GM21381 (cell line): ENCODE results near the gene PRKAG2.
A peak's percentile ranks its signal among the peaks of the same experiment; 100 is the strongest.

Source experiments
- ATAC-seq: cut with Tn5 transposase; IDR thresholded peaks from one replicate; pipeline ENCODE4 v1.9.1; 2021; ENCODE audit warnings: mild to moderate bottlenecking, moderate library complexity; ENCODE audit not compliant: unreplicated experiment

Gene PRKAG2

DNA sequence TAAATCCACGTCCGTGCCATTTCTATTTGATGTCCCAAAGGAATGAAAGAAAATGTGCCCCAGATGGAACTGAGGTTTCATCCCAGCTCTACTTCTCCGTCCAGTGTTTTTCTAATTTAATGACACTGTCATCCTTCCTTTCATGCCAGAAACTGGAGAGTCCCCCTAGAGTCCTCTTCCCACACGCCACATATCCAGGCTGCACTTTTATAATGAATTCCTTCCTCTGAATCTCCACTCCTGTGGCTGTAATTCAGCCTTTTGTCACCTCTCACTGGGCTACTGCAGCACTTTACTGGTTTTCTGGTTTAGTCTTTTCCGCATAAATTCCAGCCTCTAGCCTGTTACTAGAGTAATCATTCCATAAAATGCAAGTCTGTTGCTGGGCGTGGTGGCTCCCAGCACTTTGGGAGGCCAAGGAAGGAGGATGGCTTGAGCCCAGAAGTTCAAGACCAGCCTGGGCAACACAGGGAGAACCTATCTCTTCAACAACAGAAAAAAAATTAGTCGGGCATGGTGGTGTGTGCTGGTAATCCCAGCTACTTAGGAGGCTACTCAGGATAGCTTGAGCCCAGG, 214.6 kb downstream of the PRKAG2 start:
- ATAC-seq: no peak

GRCh38 chr7:151661587-151661986, 215.3 kb downstream of the PRKAG2 start:
- no peak for ATAC-seq

DNA sequence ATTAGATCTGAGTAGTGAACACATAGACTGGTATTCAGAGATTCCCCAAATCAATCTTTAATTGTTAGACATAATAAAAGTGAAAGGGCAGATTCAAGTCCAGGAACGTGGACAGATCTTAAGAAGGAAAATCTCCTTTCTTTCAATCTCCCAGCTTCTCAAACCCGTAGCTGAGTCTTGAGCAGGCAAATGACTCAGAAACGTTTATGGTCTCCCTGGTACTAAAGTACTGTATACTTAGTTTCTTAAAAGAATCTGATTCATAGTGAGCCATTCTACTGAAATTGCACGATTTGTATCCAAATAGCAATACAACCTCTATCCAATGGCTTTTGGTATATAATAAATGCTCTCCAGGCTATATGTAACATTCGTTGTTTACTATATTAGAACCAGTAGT, 216.8 kb downstream of the PRKAG2 start:
- no peak for ATAC-seq

GRCh38 chr7:151659219-151659618, 217.7 kb downstream of the PRKAG2 start:
- ATAC-seq: no peak

GRCh38 chr7:151658778-151659177, 218.1 kb downstream of the PRKAG2 start:
- no peak for ATAC-seq

DNA sequence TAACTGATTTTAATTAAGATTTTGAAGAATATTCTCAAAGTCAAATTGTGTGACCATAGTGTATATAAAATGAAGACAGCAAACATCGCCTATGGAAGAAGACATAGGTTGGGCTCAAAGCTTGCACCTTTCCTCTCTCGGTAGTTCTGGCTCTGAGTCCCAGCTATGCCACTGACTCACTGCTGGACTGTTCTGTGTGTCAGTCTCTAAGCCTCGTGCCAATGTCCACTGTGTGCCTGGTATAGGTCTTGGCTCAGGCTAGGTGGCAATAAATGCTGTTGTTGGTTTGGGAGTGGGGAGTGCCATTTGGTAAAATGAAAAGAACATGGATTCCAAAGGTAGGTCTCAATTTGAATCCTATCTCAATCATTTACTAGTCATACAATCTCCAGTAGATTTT, 219.7 kb downstream of the PRKAG2 start:
- no peak for ATAC-seq

GRCh38 chr7:151655555-151655954, 221.4 kb downstream of the PRKAG2 start:
- ATAC-seq: no peak

DNA sequence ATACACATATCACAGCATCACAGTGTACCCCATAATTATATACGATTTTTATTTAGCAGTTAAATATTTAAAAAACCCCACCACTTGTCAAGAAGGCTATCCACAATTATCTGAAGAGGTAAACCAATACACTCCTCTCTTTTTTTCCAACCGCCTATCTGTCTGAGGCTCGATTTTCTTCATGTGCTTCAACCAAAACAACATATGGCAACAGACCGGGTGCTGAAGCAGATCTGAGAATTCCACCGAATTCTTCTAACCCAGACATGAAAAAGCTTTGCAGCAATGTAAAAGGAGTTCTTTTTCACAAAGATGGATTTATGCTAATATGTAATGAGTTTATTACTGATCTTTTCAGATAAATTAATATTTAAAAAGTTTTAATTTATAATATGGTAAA, 224.8 kb downstream of the PRKAG2 start:
- no peak for ATAC-seq

DNA sequence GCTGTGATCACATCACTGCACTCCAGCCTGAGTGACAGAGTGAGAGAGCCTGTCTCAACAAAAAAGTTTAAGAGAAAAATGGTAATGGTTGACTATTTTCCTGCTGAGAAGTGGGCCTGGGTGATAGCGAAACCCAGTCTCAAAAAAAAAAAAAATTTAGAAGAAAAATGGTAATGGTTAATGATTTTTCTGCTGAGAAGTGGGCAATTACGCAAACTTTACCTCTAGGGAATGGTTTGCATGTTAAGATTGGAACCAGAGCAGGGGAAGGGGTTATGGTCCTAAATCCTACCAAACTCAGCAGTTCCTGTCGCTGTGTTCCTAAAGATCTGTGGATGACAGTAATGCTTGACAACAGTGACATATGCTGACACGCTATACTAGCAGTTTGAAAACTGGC, 226.8 kb downstream of the PRKAG2 start:
- ATAC-seq: no peak

- no peak for ATAC-seq
Observed at GRCh38 chr7:151648429-151648828, 228.5 kb downstream of the PRKAG2 start.

GRCh38 chr7:151647874-151648273, 229.0 kb downstream of the PRKAG2 start:
- no peak for ATAC-seq

- ATAC-seq: no peak
Observed at GRCh38 chr7:151647006-151647405, 229.9 kb downstream of the PRKAG2 start.

DNA sequence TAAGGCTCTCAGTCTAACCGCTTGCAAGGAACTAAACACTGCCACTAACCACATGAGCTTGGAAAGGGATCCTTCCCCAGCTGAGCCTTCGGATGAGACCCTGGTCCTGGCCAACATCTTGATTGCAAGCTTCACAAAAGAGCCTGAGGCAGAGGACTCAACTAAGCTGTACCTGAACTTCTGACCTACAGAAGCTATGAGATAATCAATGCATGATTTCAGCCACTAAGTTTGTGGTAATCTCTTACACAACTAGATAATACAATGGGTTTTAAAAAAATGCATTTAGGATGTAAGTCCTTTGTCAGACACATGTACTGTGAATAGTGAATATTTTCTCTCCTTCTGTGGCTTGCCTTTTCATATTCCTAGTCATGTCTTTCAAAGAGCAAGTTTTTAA, 231.6 kb downstream of the PRKAG2 start:
- no peak for ATAC-seq

- ATAC-seq: no peak
Observed at GRCh38 chr7:151644554-151644953, 232.4 kb downstream of the PRKAG2 start.

- ATAC-seq: no peak
Observed at GRCh38 chr7:151642746-151643145, 234.2 kb downstream of the PRKAG2 start.

DNA sequence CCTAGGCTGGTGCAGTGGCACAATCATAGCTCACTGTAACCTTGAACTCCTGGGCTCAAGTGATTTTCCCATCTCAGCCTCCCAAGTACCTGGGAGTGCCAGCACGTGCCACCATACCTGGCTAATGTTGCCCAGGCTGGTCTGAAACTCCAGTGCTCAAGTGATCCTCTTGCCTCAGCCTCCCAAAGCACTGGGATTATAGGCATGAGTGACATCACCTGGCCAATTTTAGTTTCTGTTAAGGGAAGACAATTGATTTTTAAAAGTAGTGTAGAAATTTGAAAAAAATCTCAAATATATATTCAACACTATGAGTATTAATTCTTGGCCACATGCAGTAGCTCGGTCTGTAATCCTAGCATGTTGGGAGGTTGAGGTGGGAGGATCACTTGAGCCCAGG, 235.3 kb downstream of the PRKAG2 start:
- no peak for ATAC-seq

DNA sequence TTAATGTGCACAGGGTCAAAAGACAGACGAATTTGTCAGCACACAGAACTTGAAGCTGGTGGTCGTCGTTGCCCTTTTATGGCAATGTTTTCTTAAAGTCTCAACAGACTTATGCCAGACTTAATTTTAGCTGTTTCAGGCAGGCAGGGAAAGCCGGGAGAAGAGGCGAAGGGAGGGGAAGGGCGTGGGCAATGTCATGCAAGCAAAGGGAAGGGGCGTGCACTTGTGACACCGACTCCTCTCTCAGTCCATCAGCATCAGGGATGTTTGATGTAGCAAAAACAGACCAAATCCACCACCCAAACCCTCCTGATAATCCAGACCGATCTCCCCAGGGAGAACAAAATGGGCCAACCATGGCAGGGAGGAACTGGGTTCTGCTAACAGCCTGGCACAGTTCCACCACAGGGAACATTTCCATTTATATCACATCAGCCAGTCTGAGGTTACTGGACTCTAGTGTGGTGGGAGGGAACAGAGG, 239.1 kb downstream of the PRKAG2 start:
- no peak for ATAC-seq

GRCh38 chr7:151634643-151635042, 242.3 kb downstream of the PRKAG2 start:
- no peak for ATAC-seq

DNA sequence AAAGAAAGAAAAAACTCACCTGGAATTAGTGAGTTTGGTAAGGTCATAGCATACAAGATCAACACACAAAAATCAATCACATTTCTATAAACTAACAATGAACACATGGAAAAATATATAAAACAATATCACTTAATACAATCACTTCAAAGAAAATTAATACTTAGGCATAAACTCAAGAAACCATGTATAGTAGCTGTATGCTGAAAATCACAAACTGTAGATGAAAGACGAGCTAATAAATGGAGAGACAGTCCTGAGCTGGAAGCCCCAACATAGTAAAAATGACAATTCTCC, 243.5 kb downstream of the PRKAG2 start:
- no peak for ATAC-seq

DNA sequence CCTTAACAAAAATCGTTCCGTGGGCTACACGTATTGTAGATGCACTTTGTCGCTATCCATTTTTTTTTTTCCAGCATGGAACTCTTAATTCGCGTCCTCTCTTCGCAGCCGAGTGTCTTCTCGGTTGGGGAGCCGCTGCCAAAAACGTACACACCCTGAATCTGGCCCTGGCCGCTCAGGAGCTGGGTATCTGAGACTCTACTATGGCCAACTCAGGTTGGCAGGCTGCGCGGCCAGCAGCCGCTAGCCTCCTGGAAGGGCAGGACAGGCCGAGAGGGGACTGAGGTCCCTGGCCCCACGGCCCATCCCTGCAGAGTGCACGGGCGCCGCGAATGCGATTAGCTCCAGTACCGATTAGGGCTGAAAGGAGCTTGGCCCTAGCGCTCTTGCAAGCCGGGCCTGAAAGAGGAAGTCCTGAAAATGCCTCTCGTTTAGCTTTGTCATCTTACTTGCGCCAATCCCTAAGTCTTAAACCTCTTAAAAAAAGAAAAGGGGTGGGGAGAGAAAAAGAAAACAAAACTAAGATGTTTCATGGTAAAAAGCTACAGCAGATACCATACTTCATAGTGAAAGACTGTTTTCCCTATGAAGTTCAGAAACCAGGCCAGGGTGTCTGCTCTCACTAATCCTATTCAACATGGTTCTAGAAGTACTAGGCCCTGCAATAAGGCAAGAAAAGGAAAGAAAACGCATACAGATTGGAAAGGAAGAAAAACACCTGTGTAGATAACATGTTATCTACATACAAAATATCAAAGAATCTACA, 244.0 kb downstream of the PRKAG2 start:
- ATAC-seq: peak; percentile 53

- ATAC-seq: peak; percentile 67
Observed at GRCh38 chr7:151631953-151632749, 244.8 kb downstream of the PRKAG2 start.

DNA sequence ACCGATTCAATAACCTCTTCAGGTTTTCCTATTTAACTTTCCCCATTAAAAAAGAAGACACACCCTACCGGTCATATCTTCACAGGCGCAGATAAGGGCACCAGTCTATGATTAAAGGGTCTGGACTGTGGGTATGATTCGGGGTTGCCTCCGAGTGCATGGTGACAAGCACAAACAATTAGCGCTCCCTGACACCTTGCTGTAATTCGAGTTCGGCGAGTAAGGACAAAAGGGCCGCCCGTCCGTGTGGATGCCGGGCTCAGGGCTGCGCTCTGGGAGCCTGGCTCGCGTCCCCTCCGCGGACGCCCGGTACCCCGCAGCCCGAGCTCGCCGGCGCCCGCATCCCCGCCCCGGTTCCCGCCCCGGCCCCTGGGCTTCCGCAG, 245.4 kb downstream of the PRKAG2 start:
- ATAC-seq: peak; percentile 24
